Fibroblast of skin of left quadriceps (primary cell): ENCODE measurements around the gene SLC35G3.
"Not testable (repeated sequence)": the region's sequence is repeated elsewhere in the genome, so short reads cannot be mapped to it uniquely, and the experiment has no call there.

Experiments used
- DNase-seq, 2 experiments: peaks; one replicate each; pipeline ENCODE4 v3.0.0-alpha.2; 2013; ENCODE audit warnings: low read depth in 2 of 2

SLC35G3 gene

GRCh38 chr17:35210741-35211140 lies 16.5 kb upstream of the SLC35G3 start:
- DNase-seq = no peak

- DNase-seq = not testable (repeated sequence)
These were observed 8.4 kb upstream of the SLC35G3 start for GRCh38 chr17:35202582-35202981.

- DNase-seq = not testable (repeated sequence)
These were observed 869 bp upstream of the SLC35G3 start for GRCh38 chr17:35195062-35195461.

GRCh38 chr17:35192708-35193107 lies 1.5 kb downstream of the SLC35G3 start:
- no peak for DNase-seq

GRCh38 chr17:35191001-35191695 lies 3.0 kb downstream of the SLC35G3 start:
- no peak for DNase-seq

GRCh38 chr17:35189291-35189690 lies 4.9 kb downstream of the SLC35G3 start:
- DNase-seq = no peak

GRCh38 chr17:35188111-35188510 lies 6.1 kb downstream of the SLC35G3 start:
- no peak for DNase-seq

GRCh38 chr17:35187481-35187880 lies 6.7 kb downstream of the SLC35G3 start:
- DNase-seq = no peak

GRCh38 chr17:35185849-35186248 lies 8.3 kb downstream of the SLC35G3 start:
- no peak for DNase-seq

GRCh38 chr17:35184274-35184673 lies 9.9 kb downstream of the SLC35G3 start:
- DNase-seq = no peak

- DNase-seq = no peak
These were observed 10.9 kb downstream of the SLC35G3 start for GRCh38 chr17:35183332-35183731.

GRCh38 chr17:35179379-35179778 lies 14.8 kb downstream of the SLC35G3 start:
- DNase-seq = not testable (repeated sequence)

GRCh38 chr17:35176897-35177296 lies 17.3 kb downstream of the SLC35G3 start:
- no peak for DNase-seq

- DNase-seq = no peak
These were observed 18.4 kb downstream of the SLC35G3 start for GRCh38 chr17:35175638-35176415.

GRCh38 chr17:35174835-35175334 lies 19.3 kb downstream of the SLC35G3 start:
- DNase-seq = no peak

- not testable (repeated sequence) for DNase-seq
These were observed 21.9 kb downstream of the SLC35G3 start for GRCh38 chr17:35172321-35172720.

GRCh38 chr17:35171834-35172233 lies 22.4 kb downstream of the SLC35G3 start:
- no peak for DNase-seq

GRCh38 chr17:35170968-35171771 lies 23.0 kb downstream of the SLC35G3 start:
- DNase-seq = no peak

GRCh38 chr17:35169835-35170363 lies 24.3 kb downstream of the SLC35G3 start:
- DNase-seq = no peak

GRCh38 chr17:35167666-35168065 lies 26.5 kb downstream of the SLC35G3 start:
- no peak for DNase-seq

- no peak for DNase-seq
These were observed 27.1 kb downstream of the SLC35G3 start for GRCh38 chr17:35167046-35167445.

- DNase-seq = no peak
These were observed 27.7 kb downstream of the SLC35G3 start for GRCh38 chr17:35166526-35166925.
